Naive thymus-derived CD4-positive, alpha-beta T cell (primary cell): ENCODE measurements around the gene SMC1A. TPM values are rescaled to one million over a fixed set of nuclear protein-coding genes. Genes with fewer than 3 reads are reported as not detected.

Experiments
- ATAC-seq: fragments of 150-1000 bp; cut with Tn5 transposase; 2 replicates; pipeline ENCODE4 v1.10.0; 2021; ENCODE audit warnings: mild to moderate bottlenecking, moderate library complexity
- CTCF ChIA-PET: fragments of 350-600 bp; sonication (Branson Sonifier 250); formaldehyde crosslinking; loops from one replicate; lab custom pipeline; 2021; ENCODE audit warnings: antibody characterized with exemption; lab: Charles Lee
- POLR2A ChIA-PET: fragments of 350-600 bp; sonication (Branson Sonifier 250); formaldehyde crosslinking; loops from one replicate; lab custom pipeline; 2021; ENCODE audit warnings: antibody characterized with exemption, inconsistent platforms; lab: Charles Lee
- DNase-seq, 9 donors: peaks; one replicate each; pipeline versions ENCODE4 v3.0.0 to v3.0.0-alpha.2; 2020 to 2022; ENCODE audit warnings: mixed read lengths in 1 of 9
- H3K27ac ChIP-seq: one replicate; pipeline ENCODE4 v1.7.0; 2013; ENCODE audit warnings: mild to moderate bottlenecking, low read depth, low read length, moderate library complexity
- H3K27me3 ChIP-seq, 2 donors: one replicate each; pipeline ENCODE4 v1.7.0; 2013; ENCODE audit warnings: low read length in 2 of 2, mild to moderate bottlenecking in 2 of 2, moderate library complexity in 2 of 2; ENCODE audit not compliant: control insufficient read depth in 2 of 2, insufficient read depth in 2 of 2
- H3K36me3 ChIP-seq, 3 experiments: 1 replicate in 2 of 3; 2 replicates in 1 of 3; pipeline ENCODE4 v1.7.0; 2013; ENCODE audit warnings: low read length in 3 of 3, mild to moderate bottlenecking in 3 of 3, moderate library complexity in 1 of 3; ENCODE audit not compliant: insufficient read depth in 3 of 3, control insufficient read depth in 2 of 3
- H3K4me1 ChIP-seq, 2 donors: one replicate each; pipeline ENCODE4 v1.7.0; 2013; ENCODE audit warnings: low read length in 2 of 2, mild to moderate bottlenecking in 2 of 2, moderate library complexity in 1 of 2; ENCODE audit not compliant: control insufficient read depth in 2 of 2, insufficient read depth in 2 of 2
- H3K4me3 ChIP-seq: 2 replicates; pipeline ENCODE4 v1.7.0; 2013; ENCODE audit warnings: mild to moderate bottlenecking, low read length
- H3K9me3 ChIP-seq, 3 experiments: 1 replicate in 2 of 3; 2 replicates in 1 of 3; pipeline ENCODE4 v1.7.0; 2013; ENCODE audit warnings: low read length in 3 of 3; ENCODE audit not compliant: control insufficient read depth in 2 of 3
- H3K27ac Mint-ChIP-seq, 9 donors: one replicate each; pipeline ENCODE4 v1.8.0; 2020 to 2022; ENCODE audit warnings: mixed read lengths in 9 of 9, mild to moderate bottlenecking in 8 of 9, moderate library complexity in 5 of 9, inconsistent platforms in 2 of 9
- H3K27me3 Mint-ChIP-seq, 5 donors: one replicate each; pipeline ENCODE4 v1.8.0; 2021 to 2022; ENCODE audit warnings: mixed read lengths in 5 of 5, mild to moderate bottlenecking in 1 of 5
- H3K36me3 Mint-ChIP-seq, 5 donors: one replicate each; pipeline ENCODE4 v1.8.0; 2020 to 2022; ENCODE audit warnings: mixed read lengths in 5 of 5, mild to moderate bottlenecking in 3 of 5, inconsistent platforms in 1 of 5
- H3K4me1 Mint-ChIP-seq, 7 donors: one replicate each; pipeline ENCODE4 v1.8.0; 2020 to 2022; ENCODE audit warnings: mixed read lengths in 7 of 7, mild to moderate bottlenecking in 3 of 7, inconsistent platforms in 1 of 7
- H3K4me3 Mint-ChIP-seq, 10 donors: one replicate each; pipeline ENCODE4 v1.8.0; 2020 to 2022; ENCODE audit warnings: mild to moderate bottlenecking in 10 of 10, mixed read lengths in 10 of 10, moderate library complexity in 6 of 10, inconsistent platforms in 2 of 10
- H3K9me3 Mint-ChIP-seq, 11 donors: one replicate each; pipeline ENCODE4 v1.8.0; 2020 to 2022; ENCODE audit warnings: mixed read lengths in 11 of 11, mild to moderate bottlenecking in 4 of 11, inconsistent platforms in 1 of 11, moderate library complexity in 1 of 11
- intact Hi-C, 2 donors: fragments of 100-400 bp; cut with micrococcal nuclease; formaldehyde crosslinking; loops; one replicate each; pipeline ENCODE4 v1.15.1; 2023
- polyA plus RNA-seq, 2 donors: library from polyadenylated mRNA; unstranded; fragments of 300-500 nt; fragmentation: Illumina TruSeq; gene quantifications; one replicate each; pipeline ENCODE4 v1.2.3, GENCODE V29; 2021
- total RNA-seq, 6 experiments: library from RNA in 5 of 6; stranded (reverse) in 5 of 6; gene quantifications; 1 replicate in 5 of 6; 2 replicates in 1 of 6; pipeline ENCODE4 v1.2.3 and lab custom pipeline; 2021 to 2026

The SMC1A gene
- total and polyA plus RNA-seq, 7 experiments from 2014 or later: 53.0 to 108 (median 67.7) TPM

DNA sequence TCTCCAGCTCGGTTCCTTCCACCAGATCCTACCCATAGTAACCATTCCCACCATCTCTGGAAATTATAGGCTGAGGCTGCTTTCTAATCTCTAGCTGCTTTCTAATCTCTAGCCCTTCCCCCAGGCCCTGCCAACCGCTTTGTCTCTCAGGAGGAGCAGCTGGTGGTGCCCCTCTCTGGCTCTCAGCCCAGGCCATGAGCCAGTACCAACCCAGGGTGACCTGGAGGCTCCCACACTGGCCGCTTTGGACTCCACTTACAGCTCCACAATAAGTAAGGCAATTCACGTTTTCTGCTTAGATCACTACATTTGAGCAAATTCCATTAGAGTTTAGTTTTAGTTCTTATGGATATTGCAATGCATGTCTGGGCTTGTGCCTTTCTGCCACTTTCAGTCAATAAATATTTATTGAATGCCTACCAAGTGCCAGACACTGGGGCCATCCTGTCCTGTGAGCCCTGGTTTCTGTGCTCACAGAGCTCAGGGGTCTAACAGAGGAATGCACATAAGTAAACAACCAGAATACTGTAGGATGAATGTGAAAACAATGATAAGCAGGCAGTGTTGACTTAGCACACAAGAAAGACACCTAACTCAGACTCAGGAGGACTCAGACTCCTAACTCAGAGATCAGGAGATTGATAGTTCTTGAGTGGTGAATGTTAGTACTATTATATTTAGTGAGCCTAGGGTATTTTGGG lies 38.9 kb downstream of the SMC1A start:
- H3K36me3 Mint-ChIP-seq: peaks cover 0 to 57% (median 15%) of the 10 kb centered on the region in 5 donors
- H3K27ac ChIP-seq: no peak overlapping the region
- H3K4me1 Mint-ChIP-seq: peaks cover 0 to 4% (median 0%) of the 10 kb centered on the region in 7 donors
- H3K27ac Mint-ChIP-seq: no peak overlapping the region
- peaks cover 0 to 68% (median 4%) of the 10 kb centered on the region in 3 experiments for H3K36me3 ChIP-seq
- ChIA-PET CTCF (no interaction called here), POLR2A (interaction anchor here (1.0 kb wide), 1 partner anchor 1179 kb away, joined by 3 read pairs; no protein-coding TSS in a partner anchor)
- H3K27me3 ChIP-seq: no peaks in the 10 kb centered on the region
- no peak for DNase-seq
- H3K4me1 ChIP-seq: no peaks in the 10 kb centered on the region
- intact Hi-C loops: no loop called here
- no peak overlapping the region for H3K4me3 Mint-ChIP-seq
- H3K9me3 Mint-ChIP-seq: no peaks in the 10 kb centered on the region
- no peaks in the 10 kb centered on the region for H3K27me3 Mint-ChIP-seq
- no peaks in the 10 kb centered on the region for H3K9me3 ChIP-seq
- H3K4me3 ChIP-seq: no peak overlapping the region
- ATAC-seq: no peak

DNA sequence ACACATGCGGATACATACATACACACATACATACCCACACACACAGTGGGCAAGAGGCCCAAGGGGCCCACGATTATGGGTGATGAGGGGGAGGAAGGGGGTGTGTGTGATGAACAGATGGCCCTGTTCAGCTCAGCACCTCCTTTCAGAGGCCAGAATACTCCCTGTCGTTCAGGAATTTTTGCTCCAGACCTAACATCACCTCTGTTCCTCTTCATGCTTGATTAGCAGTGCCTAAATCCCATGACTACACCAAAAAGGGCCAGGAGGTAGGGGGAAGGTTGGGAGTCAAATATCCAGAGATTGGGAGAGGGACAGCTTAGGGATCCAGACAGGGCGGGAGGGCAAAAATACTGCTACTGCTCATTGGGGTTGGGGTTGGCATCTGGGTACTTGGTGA lies 42.7 kb downstream of the SMC1A start:
- Mint-ChIP-seq H3K4me1 (peaks cover 0 to 4% (median 0%) of the 10 kb centered on the region in 7 donors), H3K9me3 (peaks cover 0 to 1% (median 0%) of the 10 kb centered on the region in 11 donors), H3K27ac (no peak overlapping the region), H3K4me3 (no peak overlapping the region), H3K36me3 (peaks cover 0 to 68% (median 17%) of the 10 kb centered on the region in 5 donors), H3K27me3 (no peaks in the 10 kb centered on the region)
- ChIA-PET POLR2A (no interaction called here), CTCF (no interaction called here)
- Histone ChIP-seq H3K36me3 (peaks cover 0 to 57% (median 0%) of the 10 kb centered on the region in 3 experiments), H3K27me3 (no peaks in the 10 kb centered on the region), H3K4me1 (no peaks in the 10 kb centered on the region), H3K9me3 (no peaks in the 10 kb centered on the region), H3K4me3 (no peak overlapping the region), H3K27ac (no peak overlapping the region)
- DNase-seq: no peak
- intact Hi-C loops: no loop called here
- no peak for ATAC-seq

GRCh38 chrX:53379008-53379710 lies 43.3 kb downstream of the SMC1A start:
- H3K4me1 ChIP-seq: no peaks in the 10 kb centered on the region
- intact Hi-C loops: no loop called here
- Mint-ChIP-seq H3K27ac (no peak overlapping the region), H3K27me3 (no peaks in the 10 kb centered on the region), H3K36me3 (peaks cover 0 to 71% (median 23%) of the 10 kb centered on the region in 5 donors), H3K4me3 (no peak overlapping the region), H3K9me3 (peaks cover 0 to 2% (median 0%) of the 10 kb centered on the region in 11 donors), H3K4me1 (peaks cover 0 to 6% (median 0%) of the 10 kb centered on the region in 7 donors)
- H3K9me3 ChIP-seq: no peaks in the 10 kb centered on the region
- DNase-seq (no peak), ATAC-seq (no peak)
- H3K4me3 ChIP-seq: no peak overlapping the region
- ChIA-PET CTCF (no interaction called here), POLR2A (no interaction called here)
- H3K36me3 ChIP-seq: peaks cover 0 to 60% (median 0%) of the 10 kb centered on the region in 3 experiments
- H3K27me3 ChIP-seq: no peaks in the 10 kb centered on the region
- no peak overlapping the region for H3K27ac ChIP-seq

GRCh38 chrX:53377464-53377863 lies 45.0 kb downstream of the SMC1A start:
- ATAC-seq (no peak), DNase-seq (no peak)
- Histone ChIP-seq H3K36me3 (peaks cover 0 to 46% (median 0%) of the 10 kb centered on the region in 3 experiments), H3K9me3 (no peaks in the 10 kb centered on the region), H3K27ac (no peak overlapping the region), H3K4me1 (no peaks in the 10 kb centered on the region), H3K27me3 (no peaks in the 10 kb centered on the region), H3K4me3 (no peak overlapping the region)
- no peak overlapping the region for H3K27ac Mint-ChIP-seq
- H3K4me1 Mint-ChIP-seq: peaks cover 0 to 6% (median 0%) of the 10 kb centered on the region in 7 donors
- intact Hi-C loops: no loop called here
- no peak overlapping the region for H3K4me3 Mint-ChIP-seq
- ChIA-PET CTCF (interaction anchor here (0.7 kb wide), 1 partner anchor 339 kb away, joined by 3 read pairs; no protein-coding TSS in a partner anchor), POLR2A (no interaction called here)
- no peaks in the 10 kb centered on the region for H3K27me3 Mint-ChIP-seq
- H3K9me3 Mint-ChIP-seq: peaks cover 0 to 2% (median 0%) of the 10 kb centered on the region in 11 donors
- peaks cover 0 to 62% (median 23%) of the 10 kb centered on the region in 5 donors for H3K36me3 Mint-ChIP-seq

DNA sequence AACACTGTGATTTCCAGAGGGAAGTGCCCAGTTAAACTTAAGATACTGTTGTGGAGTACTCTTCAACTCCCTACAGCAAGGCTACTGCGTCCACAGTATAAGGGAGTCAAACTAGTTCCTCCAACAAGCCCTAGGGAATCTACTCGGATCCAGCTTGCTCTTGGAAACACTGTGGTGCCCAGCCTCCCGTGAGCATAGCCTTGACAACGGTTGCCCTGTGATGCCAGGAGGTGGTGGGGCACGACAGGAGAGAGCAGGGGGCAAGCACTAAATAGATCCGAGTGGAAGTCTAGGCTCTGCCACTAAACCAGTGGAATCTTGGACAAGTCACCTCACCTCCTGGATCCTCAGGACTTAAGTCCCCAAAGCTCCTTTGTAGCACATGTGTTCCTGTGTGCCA lies 45.6 kb downstream of the SMC1A start:
- ChIA-PET CTCF (no interaction called here), POLR2A (interaction anchor here (0.6 kb wide), 1 partner anchor 308 kb away, joined by 6 read pairs; no protein-coding TSS in a partner anchor)
- peaks cover 0 to 6% (median 0%) of the 10 kb centered on the region in 7 donors for H3K4me1 Mint-ChIP-seq
- DNase-seq (no peak), ATAC-seq (no peak)
- H3K27me3 Mint-ChIP-seq: no peaks in the 10 kb centered on the region
- H3K4me3 Mint-ChIP-seq: no peak overlapping the region
- H3K9me3 Mint-ChIP-seq: peaks cover 0 to 2% (median 0%) of the 10 kb centered on the region in 11 donors
- Histone ChIP-seq H3K27me3 (no peaks in the 10 kb centered on the region), H3K36me3 (peaks cover 0 to 41% (median 0%) of the 10 kb centered on the region in 3 experiments), H3K4me1 (no peaks in the 10 kb centered on the region), H3K9me3 (no peaks in the 10 kb centered on the region), H3K4me3 (no peak overlapping the region), H3K27ac (no peak overlapping the region)
- intact Hi-C loops: no loop called here
- peaks cover 0 to 56% (median 23%) of the 10 kb centered on the region in 5 donors for H3K36me3 Mint-ChIP-seq
- peak overlapping the region in 1 of 9 donors; percentile 63 for H3K27ac Mint-ChIP-seq

DNA sequence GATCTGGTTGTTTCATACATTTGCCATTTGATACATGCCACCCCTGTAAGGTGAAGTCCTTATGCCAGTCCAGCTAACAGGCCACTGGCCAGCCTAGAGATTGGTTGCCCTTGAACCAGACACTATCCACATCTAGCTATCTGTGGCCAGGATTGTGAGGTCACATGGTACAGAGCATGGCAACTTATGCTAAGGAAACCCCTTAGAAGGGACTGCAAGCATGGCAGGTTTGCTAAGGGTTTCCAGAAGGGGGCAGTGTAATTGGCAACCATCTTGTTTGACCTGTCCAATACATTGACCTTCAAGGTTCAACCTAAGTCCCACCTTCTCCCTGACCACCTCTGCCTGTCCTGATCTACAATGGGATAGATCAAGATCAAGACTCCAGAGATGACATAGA lies 47.5 kb downstream of the SMC1A start:
- Mint-ChIP-seq H3K4me1 (peaks cover 0 to 3% (median 0%) of the 10 kb centered on the region in 7 donors), H3K27me3 (no peaks in the 10 kb centered on the region), H3K36me3 (peaks cover 0 to 45% (median 12%) of the 10 kb centered on the region in 5 donors), H3K27ac (peak overlapping the region in 3 of 9 donors; percentile 11 to 63 (median 34)), H3K9me3 (peaks cover 0 to 4% (median 0%) of the 10 kb centered on the region in 11 donors), H3K4me3 (no peak overlapping the region)
- ChIA-PET CTCF (no interaction called here), POLR2A (no interaction called here)
- H3K27ac ChIP-seq: no peak overlapping the region
- H3K27me3 ChIP-seq: no peaks in the 10 kb centered on the region
- no peak for DNase-seq
- intact Hi-C loops: no loop called here
- H3K4me1 ChIP-seq: no peaks in the 10 kb centered on the region
- H3K36me3 ChIP-seq: peaks cover 0 to 21% (median 0%) of the 10 kb centered on the region in 3 experiments
- no peak overlapping the region for H3K4me3 ChIP-seq
- no peaks in the 10 kb centered on the region for H3K9me3 ChIP-seq
- ATAC-seq: no peak
